ENCODE measurements around the gene MAST3. TPM values are rescaled to one million over a fixed set of nuclear protein-coding genes. Genes with fewer than 3 reads are reported as not detected.

MAST3 gene
- total RNA-seq, 4 donors from 2014 or later, result 27.2 to 53.5 (median 32.7) TPM

GRCh38 chr19:18173572-18174288, 76.2 kb downstream of the MAST3 start, which contains the start of gene IFI30:
Gene IFI30, plus strand, starts transcription at chr19:18173813. Its CDS starts 29 bp downstream, at chr19:18173842.
- H3K9me3 ChIP-seq, result no peaks in the 10 kb centered on the region
- WGBS, 2 donors (ENCODE audit: low coverage in 1 of 2), result 0% methylated on average over 30 of the region's 47 CpGs; no CpG with 5 or more reads in 1 of the 2 donors
- intact Hi-C loops (cut with DNase I; ENCODE audit: low total_unique reads) (no loop called here), in situ Hi-C loops (cut with MboI; ENCODE audit: low pct_ligation_motif_present in 1 of 4, low pct_unique_long_range_greater_than_20kb in 1 of 4, low sequenced_read_pairs in 3 of 4) (no loop called here)
- H3K4me3 ChIP-seq, result peak within 1 kb of the TSS; percentile 48 to 86 (median 64)
- no peaks in the 10 kb centered on the region for H3K36me3 ChIP-seq
- H3K4me1 ChIP-seq, result peaks cover 4 to 27% (median 18%) of the 10 kb centered on the region in 4 donors
- peak; percentile 73 to 87 (median 85) for TF ChIP-seq POLR2AphosphoS5 (IDR thresholded peaks at IDR 0.05)
- TF ChIP-seq, protein P1, sequence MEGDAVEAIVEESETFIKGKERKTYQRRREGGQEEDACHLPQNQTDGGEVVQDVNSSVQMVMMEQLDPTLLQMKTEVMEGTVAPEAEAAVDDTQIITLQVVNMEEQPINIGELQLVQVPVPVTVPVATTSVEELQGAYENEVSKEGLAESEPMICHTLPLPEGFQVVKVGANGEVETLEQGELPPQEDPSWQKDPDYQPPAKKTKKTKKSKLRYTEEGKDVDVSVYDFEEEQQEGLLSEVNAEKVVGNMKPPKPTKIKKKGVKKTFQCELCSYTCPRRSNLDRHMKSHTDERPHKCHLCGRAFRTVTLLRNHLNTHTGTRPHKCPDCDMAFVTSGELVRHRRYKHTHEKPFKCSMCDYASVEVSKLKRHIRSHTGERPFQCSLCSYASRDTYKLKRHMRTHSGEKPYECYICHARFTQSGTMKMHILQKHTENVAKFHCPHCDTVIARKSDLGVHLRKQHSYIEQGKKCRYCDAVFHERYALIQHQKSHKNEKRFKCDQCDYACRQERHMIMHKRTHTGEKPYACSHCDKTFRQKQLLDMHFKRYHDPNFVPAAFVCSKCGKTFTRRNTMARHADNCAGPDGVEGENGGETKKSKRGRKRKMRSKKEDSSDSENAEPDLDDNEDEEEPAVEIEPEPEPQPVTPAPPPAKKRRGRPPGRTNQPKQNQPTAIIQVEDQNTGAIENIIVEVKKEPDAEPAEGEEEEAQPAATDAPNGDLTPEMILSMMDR (IDR thresholded peaks at IDR 0.05), result no peak
- TF ChIP-seq POLR2A (IDR thresholded peaks at IDR 0.05), result peak; percentile 85
- TF ChIP-seq EP300 (IDR thresholded peaks at IDR 0.05; ENCODE audit: low read depth), result no peak
- DNase-seq, result peak; percentile 88
- no peaks in the 10 kb centered on the region for H3K27me3 ChIP-seq
- peak within 1 kb of the TSS; percentile 74 to 87 (median 84) for H3K27ac ChIP-seq

- H3K4me3 ChIP-seq, result peak overlapping the region in 2 of 4 donors; percentile 76 to 86
- no peaks in the 10 kb centered on the region for H3K36me3 ChIP-seq
- H3K4me1 ChIP-seq, result peaks cover 4 to 27% (median 18%) of the 10 kb centered on the region in 4 donors
- DNase-seq, result no peak
- in situ Hi-C loops (cut with MboI; ENCODE audit: low pct_ligation_motif_present in 1 of 4, low pct_unique_long_range_greater_than_20kb in 1 of 4, low sequenced_read_pairs in 3 of 4), result no loop called here
- TF ChIP-seq POLR2A (IDR thresholded peaks at IDR 0.05), result no peak
- no peak for TF ChIP-seq EP300 (IDR thresholded peaks at IDR 0.05; ENCODE audit: low read depth)
- TF ChIP-seq, protein P1 (IDR thresholded peaks at IDR 0.05), result no peak
- TF ChIP-seq POLR2AphosphoS5 (IDR thresholded peaks at IDR 0.05), result no peak
- no peaks in the 10 kb centered on the region for H3K9me3 ChIP-seq
- intact Hi-C loops (cut with DNase I; ENCODE audit: low total_unique reads), result no loop called here
- H3K27ac ChIP-seq, result peak overlapping the region in 1 of 4 donors; percentile 87
- no peaks in the 10 kb centered on the region for H3K27me3 ChIP-seq
- WGBS, 2 donors (ENCODE audit: low coverage in 1 of 2), result 60% methylated on average over 6 of the region's 11 CpGs; no CpG with 5 or more reads in 1 of the 2 donors
Measured at GRCh38 chr19:18174983-18175382, 77.4 kb downstream of the MAST3 start.

GRCh38 chr19:18176367-18177310, 79.1 kb downstream of the MAST3 start:
- Histone ChIP-seq H3K36me3 (no peaks in the 10 kb centered on the region), H3K4me3 (no peak overlapping the region), H3K4me1 (peaks cover 4 to 22% (median 13%) of the 10 kb centered on the region in 4 donors), H3K27ac (no peak overlapping the region), H3K9me3 (no peaks in the 10 kb centered on the region), H3K27me3 (no peaks in the 10 kb centered on the region)
- WGBS, 2 donors (ENCODE audit: low coverage in 1 of 2), result 76% methylated on average over 19 of the region's 19 CpGs; no CpG with 5 or more reads in 1 of the 2 donors
- intact Hi-C loops (cut with DNase I; ENCODE audit: low total_unique reads) (no loop called here), in situ Hi-C loops (cut with MboI; ENCODE audit: low pct_ligation_motif_present in 1 of 4, low pct_unique_long_range_greater_than_20kb in 1 of 4, low sequenced_read_pairs in 3 of 4) (no loop called here)
- no peak for DNase-seq
- TF ChIP-seq, protein P1 (IDR thresholded peaks at IDR 0.05), result no peak
- no peak for TF ChIP-seq EP300 (IDR thresholded peaks at IDR 0.05; ENCODE audit: low read depth)
- no peak for TF ChIP-seq POLR2AphosphoS5 (IDR thresholded peaks at IDR 0.05)
- no peak for TF ChIP-seq POLR2A (IDR thresholded peaks at IDR 0.05)

DNA sequence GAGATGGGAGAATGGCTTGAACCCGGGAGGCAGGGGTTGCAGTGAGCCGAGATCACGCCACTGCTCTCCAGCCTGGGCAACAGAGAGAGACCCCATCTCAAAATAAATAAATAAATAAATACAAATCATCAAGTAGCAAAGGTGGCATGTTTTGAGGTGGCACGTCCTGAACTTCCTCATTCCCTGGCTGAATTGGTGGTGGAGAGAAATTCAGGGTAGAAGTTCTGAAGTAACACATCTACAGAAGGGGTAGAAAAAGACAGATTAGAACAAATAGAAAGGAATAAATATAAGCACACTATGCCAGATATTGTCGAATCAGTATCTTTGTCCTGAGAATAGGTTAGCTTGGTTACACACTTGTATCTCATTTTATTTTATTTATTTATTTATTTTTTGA, 82.4 kb downstream of the MAST3 start:
- Histone ChIP-seq H3K9me3 (no peaks in the 10 kb centered on the region), H3K27me3 (no peaks in the 10 kb centered on the region), H3K4me3 (no peak overlapping the region), H3K27ac (no peak overlapping the region), H3K36me3 (no peaks in the 10 kb centered on the region), H3K4me1 (peaks cover 0 to 16% (median 11%) of the 10 kb centered on the region in 4 donors)
- in situ Hi-C loops (cut with MboI; ENCODE audit: low pct_ligation_motif_present in 1 of 4, low pct_unique_long_range_greater_than_20kb in 1 of 4, low sequenced_read_pairs in 3 of 4) (no loop called here), intact Hi-C loops (cut with DNase I; ENCODE audit: low total_unique reads) (no loop called here)
- 71 to 86% methylated on average over 5 of the region's 5 CpGs for WGBS, 2 donors (ENCODE audit: low coverage in 1 of 2)
- DNase-seq, result no peak
- TF ChIP-seq, protein P1 (IDR thresholded peaks at IDR 0.05), result no peak
- no peak for TF ChIP-seq POLR2A (IDR thresholded peaks at IDR 0.05)
- TF ChIP-seq EP300 (IDR thresholded peaks at IDR 0.05; ENCODE audit: low read depth), result no peak
- no peak for TF ChIP-seq POLR2AphosphoS5 (IDR thresholded peaks at IDR 0.05)

All from transverse colon (tissue), 4 donors.